GM21515 (cell line): ENCODE results near the gene HDAC7.
A peak's percentile ranks its signal among the peaks of the same experiment; 100 is the strongest.

ENCODE experiments used
- ATAC-seq: cut with Tn5 transposase; IDR thresholded peaks from one replicate; pipeline ENCODE4 v1.9.1; 2021; ENCODE audit not compliant: unreplicated experiment

HDAC7 gene

GRCh38 chr12:47833591-47834012 is 13.9 kb upstream of the HDAC7 start:
- no peak for ATAC-seq

GRCh38 chr12:47832263-47832933 is 12.7 kb upstream of the HDAC7 start:
- ATAC-seq = no peak

DNA sequence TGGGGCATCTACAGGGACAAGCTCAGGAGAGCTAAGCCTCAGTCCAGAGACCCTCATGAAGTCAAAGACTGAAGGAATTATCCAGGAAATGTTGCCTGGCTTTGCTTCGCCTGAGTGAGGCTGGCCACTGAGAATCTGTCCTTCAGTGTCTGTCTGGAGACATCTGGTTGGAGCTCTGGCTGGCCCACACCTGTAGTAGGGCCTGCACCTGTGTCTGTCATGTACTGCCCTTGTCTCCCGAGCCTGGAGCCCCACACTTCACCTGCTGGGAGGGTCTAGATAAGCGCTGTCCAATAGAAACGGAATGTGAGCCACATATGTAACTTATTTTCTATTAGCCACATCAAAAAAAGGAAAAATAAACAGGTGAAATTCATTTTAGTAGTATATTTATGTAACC is 9.9 kb upstream of the HDAC7 start:
- ATAC-seq = no peak

- no peak for ATAC-seq
These were observed 9.3 kb upstream of the HDAC7 start for GRCh38 chr12:47828976-47829482.

- ATAC-seq = no peak
These were observed 8.6 kb upstream of the HDAC7 start for GRCh38 chr12:47828008-47828975.

DNA sequence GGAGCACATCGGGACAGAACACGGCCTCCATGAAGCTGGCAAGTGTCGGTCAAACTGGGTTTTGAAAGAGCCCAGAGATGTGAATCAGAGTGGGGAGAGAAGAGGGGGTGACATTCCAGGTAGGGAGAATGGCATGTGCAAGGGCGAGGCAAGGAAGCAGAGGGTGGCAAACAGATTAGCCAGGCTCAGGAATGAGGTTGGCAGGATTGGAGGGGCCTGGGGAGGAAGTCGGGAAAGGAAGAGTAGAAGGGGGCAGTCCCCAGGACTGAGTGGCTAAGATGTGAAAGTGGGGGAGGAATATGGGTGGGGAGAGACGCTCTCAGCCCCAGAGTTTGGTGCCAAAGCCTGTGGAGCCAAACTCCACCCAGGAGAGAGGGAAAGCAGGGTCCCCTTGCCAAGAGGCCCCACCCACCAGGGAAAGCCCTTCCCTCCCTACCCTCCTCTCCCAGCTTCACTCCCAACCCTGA is 5.5 kb upstream of the HDAC7 start:
- no peak for ATAC-seq

DNA sequence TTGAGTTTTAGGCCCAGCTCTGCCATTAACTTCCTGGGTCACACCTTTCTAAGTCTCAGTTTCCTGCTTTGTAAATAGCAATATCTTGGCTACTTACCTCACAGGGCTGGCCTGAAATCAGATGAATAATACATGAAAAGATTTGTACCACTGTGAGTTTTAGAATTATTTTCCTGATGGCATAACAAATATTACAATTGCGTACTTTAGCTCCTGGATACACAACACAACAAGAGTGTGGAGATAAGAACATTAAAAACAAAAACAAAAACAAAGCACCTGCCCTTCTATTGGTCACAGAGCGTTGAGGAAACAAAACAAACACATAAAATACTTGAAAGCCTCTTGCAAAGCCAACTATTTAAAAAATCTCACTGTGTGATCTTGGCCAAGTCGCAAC is 4.9 kb upstream of the HDAC7 start:
- no peak for ATAC-seq

DNA sequence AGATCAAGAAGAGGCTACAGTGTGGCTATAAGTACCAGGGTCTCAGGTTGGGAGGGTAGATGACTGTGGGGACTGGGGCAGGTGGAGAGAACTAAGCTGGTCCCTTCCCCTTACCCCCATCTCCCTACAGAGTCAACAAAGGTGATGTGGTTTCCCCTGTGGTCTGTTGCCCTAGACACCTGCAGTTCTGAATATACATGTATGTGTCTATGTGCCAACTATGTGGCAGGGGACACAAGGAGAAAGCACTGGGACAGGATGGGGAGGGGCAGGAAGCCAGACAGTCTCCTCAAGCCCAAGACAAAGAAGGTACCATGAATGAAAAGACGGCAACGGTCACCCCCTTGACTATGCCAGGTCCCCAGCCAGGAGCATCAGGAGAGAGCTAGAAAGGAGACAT is 4.5 kb upstream of the HDAC7 start:
- ATAC-seq = no peak

DNA sequence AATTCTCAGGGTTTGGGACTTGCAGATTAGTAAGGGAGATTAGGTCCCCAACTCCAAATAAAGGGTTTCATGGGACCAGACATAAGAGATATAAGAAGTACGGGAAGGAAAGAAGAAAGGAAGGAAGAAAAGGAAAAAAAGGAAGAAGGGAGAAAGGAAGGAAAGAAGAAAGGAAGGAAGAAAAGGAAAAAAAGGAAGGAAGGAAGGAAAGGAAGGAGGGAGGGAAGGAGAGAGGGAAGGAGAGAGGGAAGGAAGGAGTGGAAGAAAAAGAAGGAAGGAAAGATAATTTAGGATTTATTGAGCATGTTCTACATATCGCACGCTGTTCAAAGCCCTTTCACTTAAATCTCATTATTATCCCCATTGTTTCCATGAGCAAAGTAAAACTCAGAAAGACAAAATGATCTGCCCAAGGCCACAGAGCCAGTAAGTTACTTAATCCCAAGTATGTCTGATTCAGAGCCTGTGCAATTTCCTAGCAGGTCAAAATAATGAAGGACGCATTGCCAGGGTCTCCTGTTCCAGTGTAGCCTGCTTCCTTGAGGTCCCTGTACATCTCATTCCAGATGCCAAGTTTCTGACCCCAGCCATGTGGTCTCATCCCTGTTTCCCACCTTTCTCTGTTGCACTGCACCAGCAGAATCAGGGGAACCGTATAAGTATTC is 3.9 kb upstream of the HDAC7 start:
- ATAC-seq = no peak

- no peak for ATAC-seq
These were observed 3.2 kb upstream of the HDAC7 start for GRCh38 chr12:47822863-47823262.

- no peak for ATAC-seq
These were observed 2.7 kb upstream of the HDAC7 start for GRCh38 chr12:47822401-47822800.

DNA sequence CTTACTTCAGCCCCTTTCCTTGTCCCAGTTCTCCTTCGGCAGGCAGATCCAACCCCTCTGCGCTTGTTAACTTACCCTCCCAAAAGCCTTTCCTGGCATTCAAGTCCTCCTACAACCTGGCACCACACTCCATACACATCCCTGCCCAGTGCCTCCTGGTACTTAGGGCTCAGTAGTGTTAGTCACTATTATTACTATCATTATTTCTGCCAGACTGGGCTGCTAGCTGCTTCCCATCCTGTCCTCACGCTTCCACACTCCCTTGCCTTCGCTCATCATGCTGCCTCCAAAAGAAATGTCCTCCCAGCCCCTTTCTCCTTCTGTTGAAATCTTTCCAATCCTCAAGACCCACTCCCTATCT is 1.6 kb upstream of the HDAC7 start:
- no peak for ATAC-seq

GRCh38 chr12:47820631-47821345 is 1.1 kb upstream of the HDAC7 start:
- no peak for ATAC-seq

GRCh38 chr12:47819138-47819895 is 386 bp downstream of the HDAC7 start:
- ATAC-seq = peak; percentile 26

GRCh38 chr12:47818467-47819137 is 1.1 kb downstream of the HDAC7 start:
- peak; percentile 8 for ATAC-seq

DNA sequence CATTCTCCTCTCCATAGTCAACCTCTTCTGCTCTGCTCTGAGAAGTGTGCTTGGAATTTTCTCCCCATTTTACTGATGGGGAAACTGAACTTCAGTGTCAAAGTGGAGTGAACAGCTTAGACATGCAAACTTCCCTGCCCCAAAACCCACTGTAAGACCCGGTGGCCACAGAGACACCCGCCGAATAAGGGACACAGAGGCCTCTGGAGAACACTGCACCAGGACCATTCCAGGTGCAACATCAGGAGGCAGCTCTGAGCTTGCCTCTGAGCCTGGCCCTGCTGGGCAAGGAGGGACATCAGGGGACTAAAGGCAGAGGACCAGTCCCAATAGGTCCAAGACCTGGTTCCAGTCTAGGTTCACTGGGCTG is 1.7 kb downstream of the HDAC7 start:
- no peak for ATAC-seq

DNA sequence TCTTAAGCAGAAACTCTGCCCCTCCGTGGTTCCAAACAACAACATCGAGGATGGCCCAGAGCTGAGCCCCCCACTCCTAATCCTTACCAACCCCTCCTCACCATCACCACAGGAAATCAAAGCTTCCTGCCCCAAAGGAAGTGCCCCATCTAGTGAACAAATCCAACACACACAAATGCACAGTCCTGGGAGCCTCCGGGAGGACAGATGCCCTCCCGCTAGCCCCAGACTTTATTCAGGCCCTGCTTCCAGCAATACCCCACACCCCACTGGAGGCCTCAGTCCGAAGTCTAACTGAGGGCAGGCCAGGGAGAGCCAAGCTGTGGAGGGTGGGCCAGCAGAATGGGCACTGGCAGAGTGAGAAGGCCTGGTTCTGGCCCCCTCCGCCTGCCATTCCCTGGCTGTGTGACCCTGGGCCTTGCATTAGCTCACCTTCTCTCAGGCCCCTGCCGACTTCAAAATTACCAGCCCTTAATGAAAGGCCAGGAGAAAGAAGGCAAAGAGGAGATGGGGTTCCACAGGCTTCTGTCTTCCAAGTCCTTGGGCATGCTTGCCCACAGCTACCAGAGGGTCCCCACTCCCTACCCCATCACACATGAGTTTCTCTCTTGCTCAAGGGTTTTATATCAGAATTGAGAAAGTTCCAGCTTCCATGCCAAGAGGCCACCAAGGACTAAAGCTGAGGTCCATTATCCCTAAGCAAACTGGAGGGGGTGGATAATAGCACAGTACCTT is 2.3 kb downstream of the HDAC7 start:
- no peak for ATAC-seq

GRCh38 chr12:47816403-47817271 is 3.1 kb downstream of the HDAC7 start:
- ATAC-seq = no peak
